Natural killer cell treated with Interleukin-12 subunit alpha and Interleukin-12 subunit beta and Interleukin-15 and Interleukin-18, amount 100 ng/mL, for 72 hours (primary cell): ENCODE measurements around the gene CACNA2D3. TPM values are rescaled to one million over a fixed set of nuclear protein-coding genes. Genes with fewer than 3 reads are reported as not detected.
"Not testable (repeated sequence)": the region's sequence is repeated elsewhere in the genome, so short reads cannot be mapped to it uniquely, and the experiment has no call there.

Experiments used
- ATAC-seq, 2 donors: fragments of 150-1000 bp; cut with Tn5 transposase in 1 of 2; sonication (Bioruptor Pico), chemical (Tn5 transposase) in 1 of 2; 2 replicates each; pipeline ENCODE4 v1.10.0; 2021
- DNase-seq: peaks from one replicate; pipeline ENCODE4 v3.0.0; 2022; ENCODE audit warnings: low spot score
- H3K27ac Mint-ChIP-seq, 2 donors: 1 replicate in 1 of 2; 2 replicates in 1 of 2; pipeline ENCODE4 v1.8.0; 2022; ENCODE audit warnings: mixed read lengths in 2 of 2, mild to moderate bottlenecking in 1 of 2, moderate library complexity in 1 of 2
- H3K27me3 Mint-ChIP-seq, 2 donors: 1 replicate in 1 of 2; 2 replicates in 1 of 2; pipeline ENCODE4 v1.8.0; 2022; ENCODE audit warnings: mixed read lengths in 2 of 2
- H3K36me3 Mint-ChIP-seq: one replicate; pipeline ENCODE4 v1.8.0; 2022; ENCODE audit warnings: mixed read lengths
- H3K4me1 Mint-ChIP-seq, 2 donors: 1 replicate in 1 of 2; 2 replicates in 1 of 2; pipeline ENCODE4 v1.8.0; 2022; ENCODE audit warnings: low read depth in 2 of 2, mixed read lengths in 2 of 2, mild to moderate bottlenecking in 1 of 2
- H3K4me3 Mint-ChIP-seq: one replicate; pipeline ENCODE4 v1.8.0; 2022; ENCODE audit warnings: mixed read lengths
- H3K9me3 Mint-ChIP-seq: 2 replicates; pipeline ENCODE4 v1.8.0; 2022; ENCODE audit warnings: mixed read lengths
- total RNA-seq, 2 donors: library from RNA; stranded (reverse); gene quantifications; one replicate each; pipeline ENCODE4 v1.2.3, GENCODE V29; 2022

The CACNA2D3 gene
- total RNA-seq, 2 donors from 2014 or later: not detected

DNA sequence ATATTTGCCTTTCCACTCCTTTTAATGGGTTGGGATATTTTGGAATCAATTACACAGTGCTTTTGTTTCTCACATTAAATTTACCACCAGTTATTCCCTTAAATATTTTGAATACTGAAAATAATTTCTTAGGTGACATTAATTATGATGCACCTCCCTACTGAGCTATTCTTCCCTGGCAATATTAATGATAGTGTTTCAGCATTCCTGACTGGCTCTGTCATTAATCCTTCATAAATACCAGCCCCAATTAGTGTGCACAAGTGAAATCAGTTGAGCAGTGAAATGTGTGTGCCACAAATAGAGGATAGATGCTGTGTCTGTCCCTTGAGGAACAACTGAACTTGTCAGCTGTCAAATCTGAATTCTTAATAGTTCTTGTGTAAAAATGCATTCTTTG lies 304.0 kb downstream of the CACNA2D3 start:
- Mint-ChIP-seq H3K27ac (no peak overlapping the region), H3K4me3 (no peak overlapping the region), H3K36me3 (no peaks in the 10 kb centered on the region), H3K9me3 (no peaks in the 10 kb centered on the region), H3K4me1 (no peaks in the 10 kb centered on the region), H3K27me3 (no peaks in the 10 kb centered on the region)
- ATAC-seq: no peak
- DNase-seq: no peak

DNA sequence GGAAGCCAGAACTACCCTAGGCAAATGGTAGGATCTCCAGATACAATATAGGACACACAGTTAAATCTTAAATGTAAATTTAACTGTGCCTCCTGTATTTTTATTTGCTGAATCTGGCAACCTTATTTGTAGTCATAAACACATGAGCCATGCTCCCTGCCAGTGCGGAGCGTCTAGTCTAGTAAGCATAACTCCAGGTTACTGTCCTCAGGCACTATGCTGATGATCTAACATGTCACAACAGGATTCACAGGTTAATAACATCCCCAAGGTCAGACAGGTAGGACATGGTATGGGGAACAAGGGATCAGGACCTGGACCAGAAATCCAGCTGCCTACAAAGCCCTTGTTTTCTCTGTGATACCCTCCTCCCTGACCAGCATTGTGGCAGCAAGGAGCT lies 305.1 kb downstream of the CACNA2D3 start:
- ATAC-seq: peak in 1 of 2 donors; percentile 20
- Mint-ChIP-seq H3K4me3 (no peak overlapping the region), H3K4me1 (no peaks in the 10 kb centered on the region)

DNA sequence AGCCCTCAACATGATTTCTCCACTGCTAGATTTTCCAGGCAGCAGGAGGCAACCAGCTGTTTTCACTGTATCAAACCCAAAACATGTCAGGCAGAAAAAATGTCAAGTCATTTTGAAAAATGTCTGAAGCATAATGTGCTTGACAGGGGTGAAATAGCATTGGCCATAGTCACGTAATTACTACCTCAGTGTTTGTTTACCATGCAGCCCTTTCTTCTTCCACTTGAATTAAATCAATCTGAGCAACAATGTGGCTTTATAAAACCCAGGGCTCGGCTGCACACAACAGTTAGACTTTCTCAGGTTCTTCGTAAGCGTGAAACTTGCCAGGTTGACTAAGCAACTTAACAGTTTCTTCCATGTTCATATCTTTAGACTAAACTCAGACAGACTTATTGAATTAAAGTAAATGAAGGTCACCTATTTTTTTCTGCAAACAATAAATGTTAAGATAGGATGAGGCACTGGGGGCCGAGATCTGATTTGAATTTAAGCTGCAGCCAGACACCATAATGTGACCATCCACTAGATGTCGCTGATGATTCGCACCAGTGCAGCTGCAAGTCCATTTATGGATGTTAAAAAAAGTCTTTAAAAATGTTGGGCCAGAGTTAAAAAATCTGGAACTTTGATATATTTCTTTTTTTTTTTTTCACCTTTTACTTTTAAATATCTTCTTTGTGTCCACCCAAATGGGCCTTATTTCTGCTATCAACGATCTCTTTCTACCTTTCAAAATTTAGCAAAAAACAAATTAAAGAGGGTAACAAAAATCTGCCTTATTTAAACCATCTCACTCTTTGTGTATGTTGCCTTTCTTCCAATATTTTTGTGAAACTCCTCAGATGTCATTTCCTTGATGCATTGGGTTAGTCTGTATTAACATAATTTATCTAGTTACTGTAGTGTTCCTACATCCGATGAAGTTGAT lies 305.9 kb downstream of the CACNA2D3 start:
- H3K27me3 Mint-ChIP-seq: no peaks in the 10 kb centered on the region
- ATAC-seq (no peak), DNase-seq (no peak)
- H3K36me3 Mint-ChIP-seq: no peaks in the 10 kb centered on the region
- no peak overlapping the region for H3K27ac Mint-ChIP-seq
- no peak overlapping the region for H3K4me3 Mint-ChIP-seq
- no peaks in the 10 kb centered on the region for H3K9me3 Mint-ChIP-seq
- H3K4me1 Mint-ChIP-seq: no peaks in the 10 kb centered on the region

More for the DNA sequence above, 305.1 kb downstream of the CACNA2D3 start:
- Mint-ChIP-seq H3K36me3 (no peaks in the 10 kb centered on the region), H3K27me3 (no peaks in the 10 kb centered on the region), H3K27ac (no peak overlapping the region), H3K9me3 (no peaks in the 10 kb centered on the region)
- DNase-seq: no peak

DNA sequence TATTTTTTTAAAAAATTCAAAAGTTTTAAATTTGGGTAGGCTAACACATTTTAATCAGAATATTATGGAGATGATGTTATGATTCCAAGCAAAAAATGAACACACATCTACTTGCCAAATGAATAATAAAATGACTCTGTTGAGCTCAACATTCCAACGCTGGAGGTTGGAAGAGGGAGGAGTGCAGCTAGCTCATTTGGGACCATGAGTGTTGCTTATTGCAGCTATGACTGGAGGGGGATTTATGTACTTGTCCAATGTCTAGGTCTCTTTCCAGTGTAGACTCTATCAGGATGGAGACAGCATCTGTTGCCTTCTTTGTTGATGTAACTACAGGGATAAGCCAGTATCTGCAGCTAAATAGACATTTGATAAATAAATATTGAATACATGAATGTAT lies 310.6 kb downstream of the CACNA2D3 start:
- Mint-ChIP-seq H3K27ac (no peak overlapping the region), H3K36me3 (no peaks in the 10 kb centered on the region), H3K9me3 (no peaks in the 10 kb centered on the region), H3K27me3 (no peaks in the 10 kb centered on the region), H3K4me1 (no peaks in the 10 kb centered on the region), H3K4me3 (no peak overlapping the region)
- DNase-seq (no peak), ATAC-seq (no peak)

DNA sequence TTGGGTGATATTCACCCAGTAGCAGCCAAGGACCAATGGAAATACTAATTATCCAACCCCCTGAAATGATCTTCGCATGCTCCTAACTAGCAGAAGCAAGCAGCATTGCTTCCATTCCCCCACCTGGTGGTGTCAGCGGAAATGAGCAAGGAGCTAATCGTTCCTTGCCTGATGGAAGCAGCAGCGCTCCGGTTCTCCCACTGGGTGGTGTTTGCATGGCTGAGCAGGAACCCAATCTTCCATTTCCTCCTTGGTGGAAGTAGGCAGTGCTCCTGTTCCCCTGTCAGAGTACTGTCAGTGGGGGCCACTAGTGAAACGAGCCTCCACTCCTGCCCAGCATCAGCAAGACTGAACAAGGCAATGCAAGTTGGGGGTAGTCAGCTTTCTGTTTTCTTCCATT lies 311.5 kb downstream of the CACNA2D3 start:
- Mint-ChIP-seq H3K4me3 (no peak overlapping the region), H3K27ac (no peak overlapping the region)

DNA sequence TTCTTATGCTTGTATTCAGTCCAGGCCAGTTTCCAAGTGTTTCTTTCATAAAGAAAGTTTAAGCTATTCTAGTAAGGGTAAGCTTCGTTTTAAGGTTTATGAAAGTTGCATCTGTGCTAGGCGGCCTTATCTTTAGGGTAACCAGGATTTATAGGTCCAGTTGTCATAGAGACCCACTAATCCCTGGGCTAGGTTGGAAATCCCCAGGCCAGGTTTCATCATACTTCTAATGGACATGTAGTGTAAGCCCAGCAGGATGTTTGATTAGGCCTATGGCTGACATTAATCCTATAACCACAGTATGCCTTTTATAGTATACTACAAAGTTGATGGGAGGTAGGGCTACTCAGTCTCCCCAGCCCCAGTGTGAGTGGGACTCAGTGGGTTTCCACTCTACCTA lies 312.4 kb downstream of the CACNA2D3 start:
- Mint-ChIP-seq H3K4me1 (no peaks in the 10 kb centered on the region), H3K36me3 (no peaks in the 10 kb centered on the region), H3K27me3 (no peaks in the 10 kb centered on the region), H3K4me3 (no peak overlapping the region), H3K27ac (no peak overlapping the region), H3K9me3 (no peaks in the 10 kb centered on the region)
- DNase-seq (no peak), ATAC-seq (peak in 1 of 2 donors; percentile 45)

More for the DNA sequence above, 311.5 kb downstream of the CACNA2D3 start:
- no peaks in the 10 kb centered on the region for H3K36me3 Mint-ChIP-seq
- DNase-seq (no peak), ATAC-seq (no peak)
- no peaks in the 10 kb centered on the region for H3K4me1 Mint-ChIP-seq
- H3K27me3 Mint-ChIP-seq: no peaks in the 10 kb centered on the region
- no peaks in the 10 kb centered on the region for H3K9me3 Mint-ChIP-seq

DNA sequence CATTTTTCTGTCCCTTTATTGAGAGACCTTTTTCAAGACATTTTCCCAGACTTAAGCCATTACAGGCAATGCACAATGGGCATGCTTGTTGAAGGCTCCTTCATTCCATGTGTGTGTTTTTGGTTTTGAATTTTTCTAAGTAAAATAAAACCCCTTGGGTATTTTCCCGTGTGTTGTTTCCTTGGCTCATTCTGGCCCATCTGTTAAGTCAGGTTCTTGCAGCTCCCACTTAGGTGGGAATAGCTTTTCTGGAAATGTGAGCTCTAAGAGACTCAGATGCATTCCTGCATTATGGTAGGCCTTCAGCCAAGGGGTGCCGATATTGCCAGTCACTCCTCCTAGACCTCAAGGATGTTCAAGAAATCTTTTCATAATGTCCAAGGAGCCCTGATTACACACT lies 314.9 kb downstream of the CACNA2D3 start:
- H3K9me3 Mint-ChIP-seq: no peaks in the 10 kb centered on the region
- DNase-seq (no peak), ATAC-seq (no peak)
- H3K4me1 Mint-ChIP-seq: no peaks in the 10 kb centered on the region
- no peaks in the 10 kb centered on the region for H3K27me3 Mint-ChIP-seq
- H3K4me3 Mint-ChIP-seq: no peak overlapping the region
- H3K36me3 Mint-ChIP-seq: no peaks in the 10 kb centered on the region
- no peak overlapping the region for H3K27ac Mint-ChIP-seq

DNA sequence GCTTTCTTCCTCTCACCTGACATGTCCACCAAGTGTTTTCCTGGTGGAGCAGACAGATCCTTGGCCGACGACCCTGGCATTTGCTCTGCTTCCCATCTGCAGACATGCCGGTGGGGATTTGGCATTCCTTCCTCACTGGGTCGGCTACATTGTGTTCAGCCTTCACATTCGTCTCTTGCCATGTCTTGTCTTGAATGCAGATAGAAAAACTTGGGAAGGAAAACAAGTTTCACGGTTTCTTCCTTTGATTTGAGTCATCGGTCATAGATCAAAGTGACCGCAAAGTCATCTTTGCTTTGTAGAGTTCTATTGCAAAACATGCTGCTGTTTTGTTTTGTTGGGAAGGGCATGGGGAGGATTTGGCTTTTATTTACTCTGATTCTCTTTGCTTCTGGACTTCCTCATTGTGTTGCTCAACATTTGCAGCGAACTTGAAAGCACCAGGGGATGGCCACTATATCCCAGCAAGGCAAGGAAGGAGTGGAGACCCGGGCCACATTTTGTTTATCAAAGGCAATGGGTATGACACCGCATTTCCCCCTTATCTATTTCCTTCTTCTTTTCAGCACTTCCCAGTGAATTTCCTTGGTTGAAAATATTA lies 321.3 kb downstream of the CACNA2D3 start:
- Mint-ChIP-seq H3K4me1 (no peaks in the 10 kb centered on the region), H3K9me3 (no peaks in the 10 kb centered on the region), H3K4me3 (no peak overlapping the region), H3K36me3 (no peaks in the 10 kb centered on the region), H3K27me3 (no peaks in the 10 kb centered on the region), H3K27ac (no peak overlapping the region)
- DNase-seq (no peak), ATAC-seq (no peak)

DNA sequence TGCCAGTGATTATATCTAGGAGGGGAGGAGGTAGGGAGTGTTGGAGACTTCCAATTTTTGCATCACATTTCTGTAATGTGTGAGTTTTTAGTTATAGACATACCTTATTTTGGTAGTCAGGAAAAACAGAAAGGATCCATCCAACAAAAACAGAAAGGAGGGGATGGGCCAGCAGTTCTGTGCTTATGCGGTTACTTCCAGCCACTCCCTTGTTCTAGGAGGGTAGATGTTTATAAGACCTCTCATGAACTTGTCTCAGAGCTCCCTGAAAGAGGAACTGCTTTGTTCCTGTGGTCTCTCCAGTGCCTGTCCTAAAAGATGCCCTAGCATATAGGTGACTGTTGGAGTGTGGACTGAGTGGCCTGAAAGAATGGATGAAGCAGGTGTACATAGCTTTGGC lies 323.3 kb downstream of the CACNA2D3 start:
- H3K27ac Mint-ChIP-seq: no peak overlapping the region
- no peaks in the 10 kb centered on the region for H3K27me3 Mint-ChIP-seq
- H3K4me1 Mint-ChIP-seq: no peaks in the 10 kb centered on the region
- peaks cover 2% of the 10 kb centered on the region for H3K9me3 Mint-ChIP-seq
- no peaks in the 10 kb centered on the region for H3K36me3 Mint-ChIP-seq
- no peak for DNase-seq
- no peak for ATAC-seq
- no peak overlapping the region for H3K4me3 Mint-ChIP-seq

DNA sequence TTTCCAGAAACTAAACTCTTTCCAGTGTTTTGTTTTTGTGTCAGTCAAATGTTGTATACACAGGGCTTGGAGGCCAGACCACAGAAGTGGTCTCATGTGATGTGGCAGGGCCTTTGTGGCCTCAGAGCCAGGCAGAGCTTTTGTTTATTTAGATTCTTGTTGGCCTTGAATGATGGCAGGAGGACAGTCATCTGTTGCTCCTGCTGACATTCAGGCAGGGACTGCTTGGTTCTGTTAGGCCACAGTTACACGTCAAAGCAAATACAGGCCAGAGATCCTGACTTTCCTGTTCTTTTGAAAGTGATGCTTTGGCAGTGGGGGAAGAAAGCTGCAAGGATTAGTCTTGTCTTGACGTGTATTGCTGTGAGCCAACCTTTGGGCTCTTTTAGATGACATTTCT lies 325.1 kb downstream of the CACNA2D3 start:
- Mint-ChIP-seq H3K4me3 (no peak overlapping the region), H3K36me3 (no peaks in the 10 kb centered on the region), H3K27ac (no peak overlapping the region), H3K9me3 (peaks cover 8% of the 10 kb centered on the region), H3K27me3 (no peaks in the 10 kb centered on the region), H3K4me1 (no peaks in the 10 kb centered on the region)
- ATAC-seq (no peak), DNase-seq (no peak)

DNA sequence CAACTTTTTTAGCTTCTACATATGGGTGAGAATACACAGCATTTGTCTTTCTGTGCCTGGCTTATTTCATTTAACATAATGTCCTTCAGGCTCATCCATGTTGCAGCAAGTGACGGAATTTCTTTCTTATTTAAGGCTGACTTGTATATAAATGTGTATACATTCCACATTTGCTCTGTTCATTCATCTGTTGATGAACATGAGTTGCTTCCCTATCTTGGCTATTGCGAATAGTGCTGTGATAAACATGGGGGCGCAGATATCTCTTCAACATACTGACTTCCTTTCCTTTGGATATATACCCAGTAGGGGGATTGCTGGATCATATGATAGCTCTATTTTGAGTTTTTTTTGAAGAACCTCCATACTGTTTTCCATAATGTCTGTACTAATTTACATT lies 332.5 kb downstream of the CACNA2D3 start:
- ATAC-seq (no peak), DNase-seq (no peak)
- peaks cover 22% of the 10 kb centered on the region for H3K9me3 Mint-ChIP-seq
- no peaks in the 10 kb centered on the region for H3K4me1 Mint-ChIP-seq
- H3K27ac Mint-ChIP-seq: no peak overlapping the region
- peaks cover 6% of the 10 kb centered on the region for H3K36me3 Mint-ChIP-seq
- H3K4me3 Mint-ChIP-seq: no peak overlapping the region
- no peaks in the 10 kb centered on the region for H3K27me3 Mint-ChIP-seq

DNA sequence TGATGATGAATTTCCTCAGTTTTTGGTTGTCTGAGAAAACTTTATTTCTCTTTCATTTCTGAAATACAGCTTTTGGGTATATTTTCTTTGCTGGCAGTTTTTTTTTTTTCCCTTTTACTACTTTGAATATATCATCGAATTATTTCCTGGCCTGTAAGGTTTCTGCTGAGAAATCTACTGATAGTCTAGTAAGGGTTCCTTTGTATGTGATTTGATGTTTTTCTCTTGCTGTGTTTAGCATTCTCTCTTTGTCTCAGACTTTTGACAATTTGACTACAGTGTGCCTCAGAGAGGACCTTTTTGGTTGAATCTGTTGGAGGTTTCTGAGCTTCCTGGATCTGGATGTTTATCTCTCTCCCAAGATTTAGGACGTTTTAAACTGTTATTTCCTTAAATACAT lies 336.0 kb downstream of the CACNA2D3 start:
- Mint-ChIP-seq H3K27ac (no peak overlapping the region), H3K4me1 (no peaks in the 10 kb centered on the region), H3K36me3 (peaks cover 13% of the 10 kb centered on the region), H3K27me3 (no peaks in the 10 kb centered on the region), H3K9me3 (peaks cover 15% of the 10 kb centered on the region), H3K4me3 (no peak overlapping the region)
- no peak for ATAC-seq
- no peak for DNase-seq

DNA sequence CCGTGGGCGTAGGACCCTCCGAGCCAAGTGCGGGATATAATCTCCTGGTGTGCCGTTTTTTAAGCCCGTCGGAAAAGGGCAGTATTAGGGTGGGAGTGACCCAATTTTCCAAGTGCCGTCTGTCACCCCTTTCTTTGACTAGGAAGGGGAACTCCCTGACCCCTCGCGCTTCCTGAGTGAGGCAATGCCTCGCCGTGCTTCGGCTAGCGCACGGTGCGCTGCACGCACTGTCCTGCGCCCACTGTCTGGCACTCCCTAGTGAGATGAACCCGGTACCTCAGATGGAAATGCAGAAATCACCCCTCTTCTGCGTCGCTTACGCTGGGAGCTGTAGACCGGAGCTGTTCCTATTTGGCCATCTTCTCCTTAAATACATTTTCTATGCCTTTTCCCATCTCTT lies 342.2 kb downstream of the CACNA2D3 start:
- not testable (repeated sequence) for ATAC-seq, H3K4me3 Mint-ChIP-seq, H3K4me1 Mint-ChIP-seq, DNase-seq, H3K27ac Mint-ChIP-seq, H3K27me3 Mint-ChIP-seq
- H3K36me3 Mint-ChIP-seq: peaks cover 14% of the 10 kb centered on the region
- peaks cover 16% of the 10 kb centered on the region for H3K9me3 Mint-ChIP-seq

DNA sequence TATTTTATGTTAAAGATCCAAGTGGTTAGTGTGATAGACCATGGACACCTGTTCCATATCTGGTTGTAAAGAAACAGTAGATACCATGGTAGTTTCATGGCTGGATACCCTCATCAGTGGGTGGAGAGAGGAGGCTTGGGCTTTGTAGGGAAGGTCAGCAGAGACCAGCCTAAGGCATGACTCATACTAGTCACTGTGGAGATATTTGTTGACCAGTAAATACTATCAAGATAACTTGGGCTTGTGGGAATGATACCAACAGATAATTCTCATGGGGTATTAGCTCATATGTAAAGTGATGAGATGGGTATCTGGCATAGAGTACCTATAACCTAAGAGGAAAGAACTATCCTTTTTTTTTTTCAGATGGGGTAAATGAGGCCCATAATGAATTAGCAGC lies 354.5 kb downstream of the CACNA2D3 start:
- no peaks in the 10 kb centered on the region for H3K4me1 Mint-ChIP-seq
- H3K36me3 Mint-ChIP-seq: no peaks in the 10 kb centered on the region
- no peak overlapping the region for H3K4me3 Mint-ChIP-seq
- no peak for ATAC-seq
- H3K27ac Mint-ChIP-seq: no peak overlapping the region
- H3K27me3 Mint-ChIP-seq: no peaks in the 10 kb centered on the region
- DNase-seq: no peak
- H3K9me3 Mint-ChIP-seq: peaks cover 22% of the 10 kb centered on the region
